Activated naive CD8-positive, alpha-beta T cell treated with anti-CD3 and anti-CD28 coated beads, Interleukin-2, amount 50 U/mL, for 24 hours (primary cell): ENCODE data around the gene DLX4.

ENCODE experiments used
- ATAC-seq: fragments of 150-1000 bp; cut with Tn5 transposase; one replicate; pipeline ENCODE4 v1.10.0; 2021
- DNase-seq: peaks from one replicate; pipeline ENCODE4 v3.0.0; 2021
- H3K27ac Mint-ChIP-seq: one replicate; pipeline ENCODE4 v1.8.0; 2021; ENCODE audit warnings: mild to moderate bottlenecking, mixed read lengths
- H3K27me3 Mint-ChIP-seq: one replicate; pipeline ENCODE4 v1.8.0; 2021; ENCODE audit warnings: mixed read lengths
- H3K36me3 Mint-ChIP-seq: one replicate; pipeline ENCODE4 v1.8.0; 2021; ENCODE audit warnings: low read depth, mixed read lengths
- H3K4me1 Mint-ChIP-seq: one replicate; pipeline ENCODE4 v1.8.0; 2021; ENCODE audit warnings: mixed read lengths
- H3K4me3 Mint-ChIP-seq: one replicate; pipeline ENCODE4 v1.8.0; 2021; ENCODE audit warnings: mild to moderate bottlenecking, moderate library complexity, mixed read lengths
- H3K9me3 Mint-ChIP-seq: one replicate; pipeline ENCODE4 v1.8.0; 2021; ENCODE audit warnings: mixed read lengths

Gene DLX4

GRCh38 chr17:49935526-49936210 lies 33.3 kb upstream of the DLX4 start:
- H3K9me3 Mint-ChIP-seq = no peaks in the 10 kb centered on the region
- ATAC-seq (no peak), DNase-seq (no peak)
- no peak overlapping the region for H3K4me3 Mint-ChIP-seq
- H3K4me1 Mint-ChIP-seq = no peaks in the 10 kb centered on the region
- H3K27ac Mint-ChIP-seq = no peak overlapping the region
- no peaks in the 10 kb centered on the region for H3K36me3 Mint-ChIP-seq
- peaks cover 23% of the 10 kb centered on the region for H3K27me3 Mint-ChIP-seq

GRCh38 chr17:49936386-49936785 lies 32.6 kb upstream of the DLX4 start:
- no peaks in the 10 kb centered on the region for H3K9me3 Mint-ChIP-seq
- H3K36me3 Mint-ChIP-seq = no peaks in the 10 kb centered on the region
- H3K27me3 Mint-ChIP-seq = peaks cover 19% of the 10 kb centered on the region
- no peak overlapping the region for H3K27ac Mint-ChIP-seq
- H3K4me1 Mint-ChIP-seq = no peaks in the 10 kb centered on the region
- no peak for DNase-seq
- ATAC-seq = no peak
- H3K4me3 Mint-ChIP-seq = no peak overlapping the region

- H3K27me3 Mint-ChIP-seq = peaks cover 11% of the 10 kb centered on the region
These were observed 29.7 kb upstream of the DLX4 start for GRCh38 chr17:49939318-49939717.

GRCh38 chr17:49941427-49941826 lies 27.6 kb upstream of the DLX4 start:
- DNase-seq (no peak), ATAC-seq (no peak)
- H3K27me3 Mint-ChIP-seq = peaks cover 18% of the 10 kb centered on the region
- H3K36me3 Mint-ChIP-seq = no peaks in the 10 kb centered on the region
- no peaks in the 10 kb centered on the region for H3K9me3 Mint-ChIP-seq
- no peak overlapping the region for H3K4me3 Mint-ChIP-seq
- H3K4me1 Mint-ChIP-seq = no peaks in the 10 kb centered on the region
- no peak overlapping the region for H3K27ac Mint-ChIP-seq

More at GRCh38 chr17:49939318-49939717, 29.7 kb upstream of the DLX4 start:
- DNase-seq = no peak
- ATAC-seq = no peak
- no peaks in the 10 kb centered on the region for H3K36me3 Mint-ChIP-seq
- H3K4me3 Mint-ChIP-seq = no peak overlapping the region
- H3K27ac Mint-ChIP-seq = no peak overlapping the region
- H3K4me1 Mint-ChIP-seq = no peaks in the 10 kb centered on the region
- no peaks in the 10 kb centered on the region for H3K9me3 Mint-ChIP-seq

GRCh38 chr17:49942947-49943346 lies 26.0 kb upstream of the DLX4 start:
- no peaks in the 10 kb centered on the region for H3K36me3 Mint-ChIP-seq
- no peaks in the 10 kb centered on the region for H3K4me1 Mint-ChIP-seq
- H3K27ac Mint-ChIP-seq = no peak overlapping the region
- H3K27me3 Mint-ChIP-seq = peaks cover 20% of the 10 kb centered on the region
- DNase-seq (no peak), ATAC-seq (no peak)
- no peaks in the 10 kb centered on the region for H3K9me3 Mint-ChIP-seq
- no peak overlapping the region for H3K4me3 Mint-ChIP-seq

- Mint-ChIP-seq H3K4me3 (no peak overlapping the region), H3K9me3 (no peaks in the 10 kb centered on the region), H3K27ac (no peak overlapping the region), H3K4me1 (no peaks in the 10 kb centered on the region), H3K27me3 (peaks cover 29% of the 10 kb centered on the region), H3K36me3 (no peaks in the 10 kb centered on the region)
- ATAC-seq (no peak), DNase-seq (no peak)
These were observed 24.6 kb upstream of the DLX4 start for GRCh38 chr17:49944273-49944870.

- Mint-ChIP-seq H3K4me3 (no peak overlapping the region), H3K27ac (no peak overlapping the region), H3K36me3 (no peaks in the 10 kb centered on the region), H3K27me3 (peaks cover 38% of the 10 kb centered on the region), H3K9me3 (no peaks in the 10 kb centered on the region), H3K4me1 (no peaks in the 10 kb centered on the region)
- DNase-seq (no peak), ATAC-seq (no peak)
These were observed 22.8 kb upstream of the DLX4 start for GRCh38 chr17:49946208-49946607.

- Mint-ChIP-seq H3K4me1 (no peaks in the 10 kb centered on the region), H3K4me3 (no peak overlapping the region), H3K27ac (no peak overlapping the region), H3K9me3 (no peaks in the 10 kb centered on the region), H3K27me3 (peaks cover 42% of the 10 kb centered on the region), H3K36me3 (no peaks in the 10 kb centered on the region)
- no peak for DNase-seq
- ATAC-seq = no peak
These were observed 21.9 kb upstream of the DLX4 start for GRCh38 chr17:49946964-49947584.

- Mint-ChIP-seq H3K4me3 (no peak overlapping the region), H3K4me1 (no peaks in the 10 kb centered on the region), H3K9me3 (no peaks in the 10 kb centered on the region), H3K27ac (no peak overlapping the region), H3K36me3 (no peaks in the 10 kb centered on the region), H3K27me3 (peaks cover 46% of the 10 kb centered on the region)
- ATAC-seq (no peak), DNase-seq (no peak)
These were observed 19.4 kb upstream of the DLX4 start for GRCh38 chr17:49949634-49950033.

- no peaks in the 10 kb centered on the region for H3K4me1 Mint-ChIP-seq
- no peak overlapping the region for H3K27ac Mint-ChIP-seq
- H3K36me3 Mint-ChIP-seq = no peaks in the 10 kb centered on the region
- ATAC-seq (no peak), DNase-seq (no peak)
- H3K27me3 Mint-ChIP-seq = peaks cover 46% of the 10 kb centered on the region
- no peak overlapping the region for H3K4me3 Mint-ChIP-seq
- no peaks in the 10 kb centered on the region for H3K9me3 Mint-ChIP-seq
These were observed 17.5 kb upstream of the DLX4 start for GRCh38 chr17:49951362-49952082.

GRCh38 chr17:49952209-49952911 lies 16.6 kb upstream of the DLX4 start:
- Mint-ChIP-seq H3K4me3 (no peak overlapping the region), H3K9me3 (no peaks in the 10 kb centered on the region), H3K36me3 (no peaks in the 10 kb centered on the region), H3K27ac (no peak overlapping the region), H3K4me1 (no peaks in the 10 kb centered on the region), H3K27me3 (peaks cover 47% of the 10 kb centered on the region)
- DNase-seq = peak; percentile 87
- ATAC-seq = peak; percentile 88

- H3K27me3 Mint-ChIP-seq = peaks cover 45% of the 10 kb centered on the region
- DNase-seq = no peak
- no peak overlapping the region for H3K4me3 Mint-ChIP-seq
These were observed 16.0 kb upstream of the DLX4 start for GRCh38 chr17:49952912-49953497.

GRCh38 chr17:49955157-49955556 lies 13.8 kb upstream of the DLX4 start:
- Mint-ChIP-seq H3K27me3 (peaks cover 31% of the 10 kb centered on the region), H3K4me1 (no peaks in the 10 kb centered on the region), H3K4me3 (no peak overlapping the region), H3K9me3 (no peaks in the 10 kb centered on the region), H3K27ac (no peak overlapping the region), H3K36me3 (no peaks in the 10 kb centered on the region)
- ATAC-seq = no peak
- no peak for DNase-seq

More at GRCh38 chr17:49952912-49953497, 16.0 kb upstream of the DLX4 start:
- no peaks in the 10 kb centered on the region for H3K4me1 Mint-ChIP-seq
- no peaks in the 10 kb centered on the region for H3K9me3 Mint-ChIP-seq
- ATAC-seq = no peak
- H3K27ac Mint-ChIP-seq = no peak overlapping the region
- no peaks in the 10 kb centered on the region for H3K36me3 Mint-ChIP-seq

- Mint-ChIP-seq H3K27ac (no peak overlapping the region), H3K4me3 (no peak overlapping the region), H3K27me3 (peaks cover 32% of the 10 kb centered on the region), H3K36me3 (no peaks in the 10 kb centered on the region), H3K9me3 (no peaks in the 10 kb centered on the region), H3K4me1 (no peaks in the 10 kb centered on the region)
- no peak for DNase-seq
- ATAC-seq = no peak
These were observed 12.2 kb upstream of the DLX4 start for GRCh38 chr17:49956780-49957179.
